Naive thymus-derived CD8-positive, alpha-beta T cell (primary cell): ENCODE results near the gene SLC7A7. TPM values are rescaled to one million over a fixed set of nuclear protein-coding genes. Genes with fewer than 3 reads are reported as not detected.

Experiments used
- ATAC-seq, 2 donors: fragments of 150-1000 bp; cut with Tn5 transposase in 1 of 2; sonication (Bioruptor Pico), chemical (Tn5 transposase) in 1 of 2; 1 replicate in 1 of 2; 2 replicates in 1 of 2; pipeline ENCODE4 v1.10.0; 2021; ENCODE audit warnings: mild to moderate bottlenecking in 2 of 2, moderate library complexity in 2 of 2
- POLR2A ChIA-PET: fragments of 350-600 bp; sonication (Branson Sonifier 250); formaldehyde crosslinking; loops from one replicate; lab custom pipeline; 2021; ENCODE audit warnings: antibody characterized with exemption; lab: Charles Lee
- DNase-seq, 10 donors: peaks; one replicate each; pipeline versions ENCODE4 v3.0.0 to v3.0.0-alpha.2; 2020 to 2022
- H3K27ac Mint-ChIP-seq, 10 donors: one replicate each; pipeline ENCODE4 v1.8.0; 2020 to 2022; ENCODE audit warnings: mild to moderate bottlenecking in 10 of 10, mixed read lengths in 10 of 10, moderate library complexity in 4 of 10, inconsistent platforms in 1 of 10
- H3K27me3 Mint-ChIP-seq, 5 donors: one replicate each; pipeline ENCODE4 v1.8.0; 2021 to 2022; ENCODE audit warnings: mixed read lengths in 5 of 5
- H3K36me3 Mint-ChIP-seq, 3 donors: one replicate each; pipeline ENCODE4 v1.8.0; 2020 to 2022; ENCODE audit warnings: mixed read lengths in 3 of 3, mild to moderate bottlenecking in 2 of 3, inconsistent platforms in 1 of 3
- H3K4me1 Mint-ChIP-seq, 4 donors: one replicate each; pipeline ENCODE4 v1.8.0; 2021 to 2022; ENCODE audit warnings: mixed read lengths in 4 of 4
- H3K4me3 Mint-ChIP-seq, 10 donors: one replicate each; pipeline ENCODE4 v1.8.0; 2020 to 2022; ENCODE audit warnings: mild to moderate bottlenecking in 10 of 10, mixed read lengths in 10 of 10, moderate library complexity in 6 of 10, inconsistent platforms in 1 of 10
- H3K9me3 Mint-ChIP-seq, 9 donors: one replicate each; pipeline ENCODE4 v1.8.0; 2020 to 2022; ENCODE audit warnings: mixed read lengths in 9 of 9, mild to moderate bottlenecking in 3 of 9, inconsistent platforms in 1 of 9, moderate library complexity in 1 of 9
- polyA plus RNA-seq, 3 donors: library from polyadenylated mRNA; unstranded; fragments of 300-500 nt; fragmentation: Illumina TruSeq; gene quantifications; one replicate each; pipeline ENCODE4 v1.2.3, GENCODE V29; 2021
- total RNA-seq, 8 experiments: library from RNA in 2 of 8; stranded (reverse) in 2 of 8; gene quantifications; one replicate each; pipeline ENCODE4 v1.2.3 and lab custom pipeline; 2021 to 2026

SLC7A7 gene
- total and polyA plus RNA-seq, 5 experiments from 2014 or later = 0.13 to 3.5 (median 0.46) TPM

DNA sequence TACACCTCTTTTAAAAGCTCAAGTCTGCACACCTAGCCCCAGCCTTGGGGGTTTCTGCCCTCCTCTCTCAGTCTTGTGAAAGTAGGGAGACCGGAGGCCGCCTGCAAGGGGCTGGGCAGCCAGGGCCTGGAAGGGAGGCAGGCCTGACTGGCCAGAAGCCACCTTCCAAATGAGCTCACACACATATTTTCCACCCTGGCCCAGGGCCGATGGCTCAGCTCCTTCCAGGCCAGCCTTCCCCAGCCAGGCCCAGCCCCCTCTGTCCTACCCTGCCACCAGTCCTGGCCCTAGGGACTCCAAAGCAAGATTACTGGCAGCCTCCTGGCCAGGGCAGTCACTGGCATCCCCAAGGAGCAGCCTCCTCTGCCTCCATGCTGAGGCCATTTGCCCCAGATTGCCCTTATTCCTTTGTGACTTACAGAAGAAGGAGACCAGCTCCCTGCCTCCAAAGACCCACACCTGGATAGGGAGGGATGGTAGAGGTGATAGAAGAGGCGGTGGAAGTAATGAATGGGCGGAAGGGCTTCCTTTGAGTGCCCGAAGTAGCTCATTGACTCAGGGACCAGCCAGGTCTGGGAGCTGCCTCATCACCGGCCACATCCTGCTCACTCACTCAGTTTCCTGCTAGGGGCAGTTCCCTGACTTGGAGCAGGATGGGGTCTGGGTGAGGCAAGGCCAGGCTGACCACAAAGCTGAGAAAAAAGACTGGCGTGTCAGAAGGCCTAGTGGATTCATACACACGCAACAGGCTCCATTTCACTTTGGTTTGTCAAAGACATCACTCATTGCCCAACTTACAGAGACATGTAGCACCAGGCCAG is 35.9 kb upstream of the SLC7A7 start:
- DNase-seq (no peak), ATAC-seq (no peak)
- H3K9me3 Mint-ChIP-seq = no peaks in the 10 kb centered on the region
- H3K4me3 Mint-ChIP-seq = no peak overlapping the region
- H3K4me1 Mint-ChIP-seq = peaks cover 6 to 13% (median 8%) of the 10 kb centered on the region in 4 donors
- peaks cover 6 to 36% (median 14%) of the 10 kb centered on the region in 5 donors for H3K27me3 Mint-ChIP-seq
- POLR2A ChIA-PET = interaction anchor here (0.6 to 5.0 kb wide), 6 partner anchors 9 to 57 kb away, joined by 3 to 30 read pairs (median 3); no protein-coding TSS in a partner anchor
- no peaks in the 10 kb centered on the region for H3K36me3 Mint-ChIP-seq
- H3K27ac Mint-ChIP-seq = no peak overlapping the region

GRCh38 chr14:22849212-22849819 is 34.1 kb upstream of the SLC7A7 start:
- POLR2A ChIA-PET = interaction anchor here (1.0 to 5.0 kb wide), 4 partner anchors 19 to 279 kb away, joined by 3 to 30 read pairs (median 5); no protein-coding TSS in a partner anchor
- no peak for ATAC-seq
- DNase-seq = no peak
- no peak overlapping the region for H3K4me3 Mint-ChIP-seq
- H3K36me3 Mint-ChIP-seq = no peaks in the 10 kb centered on the region
- peaks cover 4 to 10% (median 6%) of the 10 kb centered on the region in 4 donors for H3K4me1 Mint-ChIP-seq
- H3K27me3 Mint-ChIP-seq = peaks cover 4 to 48% (median 17%) of the 10 kb centered on the region in 5 donors
- no peaks in the 10 kb centered on the region for H3K9me3 Mint-ChIP-seq
- H3K27ac Mint-ChIP-seq = no peak overlapping the region

DNA sequence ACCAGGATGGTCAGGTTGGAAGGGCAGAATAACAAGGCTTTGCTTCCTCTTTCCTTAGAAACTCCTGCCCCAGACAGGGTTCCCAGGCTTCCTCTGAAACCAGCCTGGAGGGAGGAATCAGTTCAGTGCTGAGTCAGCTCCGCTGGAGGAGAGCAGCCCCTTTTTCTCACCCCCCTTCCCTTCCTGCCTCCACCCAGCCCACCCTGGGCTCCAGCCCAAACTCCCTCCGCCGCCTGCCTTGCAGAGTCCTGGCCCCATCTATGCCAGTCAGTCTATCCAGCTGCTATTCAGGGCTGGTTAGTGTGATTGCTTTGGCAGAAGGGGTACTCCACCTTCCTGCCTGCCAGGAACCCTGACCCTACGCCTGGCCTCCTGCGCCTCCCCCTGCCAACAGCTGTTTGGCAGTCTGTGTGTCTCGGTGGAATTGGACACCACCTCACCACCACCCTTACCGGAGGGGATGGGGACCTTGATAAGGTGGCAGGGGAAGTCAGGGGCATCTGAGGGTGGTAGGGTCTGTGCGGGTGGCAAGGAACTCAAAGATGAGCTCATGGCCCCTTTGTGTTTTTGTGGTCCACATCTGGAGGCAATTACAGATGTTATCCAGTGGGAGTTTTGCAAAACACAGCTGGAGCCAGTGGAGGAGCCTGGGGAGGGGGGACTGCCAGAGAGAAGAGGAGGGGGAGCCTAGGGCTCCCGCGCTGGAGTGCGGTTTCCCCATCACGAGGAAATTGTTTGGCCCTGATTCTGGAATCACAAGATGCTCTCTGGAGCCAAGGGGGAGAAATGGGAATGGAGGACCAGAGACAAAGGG is 33.3 kb upstream of the SLC7A7 start:
- Mint-ChIP-seq H3K27ac (peak overlapping the region in 1 of 10 donors; percentile 40), H3K27me3 (peaks cover 4 to 54% (median 18%) of the 10 kb centered on the region in 5 donors), H3K4me1 (peaks cover 4 to 8% (median 6%) of the 10 kb centered on the region in 4 donors), H3K4me3 (no peak overlapping the region), H3K9me3 (no peaks in the 10 kb centered on the region), H3K36me3 (no peaks in the 10 kb centered on the region)
- POLR2A ChIA-PET = interaction anchor here (0.6 to 5.0 kb wide), 5 partner anchors 18 to 280 kb away, joined by 3 to 30 read pairs (median 3); no protein-coding TSS in a partner anchor
- ATAC-seq (no peak), DNase-seq (no peak)

DNA sequence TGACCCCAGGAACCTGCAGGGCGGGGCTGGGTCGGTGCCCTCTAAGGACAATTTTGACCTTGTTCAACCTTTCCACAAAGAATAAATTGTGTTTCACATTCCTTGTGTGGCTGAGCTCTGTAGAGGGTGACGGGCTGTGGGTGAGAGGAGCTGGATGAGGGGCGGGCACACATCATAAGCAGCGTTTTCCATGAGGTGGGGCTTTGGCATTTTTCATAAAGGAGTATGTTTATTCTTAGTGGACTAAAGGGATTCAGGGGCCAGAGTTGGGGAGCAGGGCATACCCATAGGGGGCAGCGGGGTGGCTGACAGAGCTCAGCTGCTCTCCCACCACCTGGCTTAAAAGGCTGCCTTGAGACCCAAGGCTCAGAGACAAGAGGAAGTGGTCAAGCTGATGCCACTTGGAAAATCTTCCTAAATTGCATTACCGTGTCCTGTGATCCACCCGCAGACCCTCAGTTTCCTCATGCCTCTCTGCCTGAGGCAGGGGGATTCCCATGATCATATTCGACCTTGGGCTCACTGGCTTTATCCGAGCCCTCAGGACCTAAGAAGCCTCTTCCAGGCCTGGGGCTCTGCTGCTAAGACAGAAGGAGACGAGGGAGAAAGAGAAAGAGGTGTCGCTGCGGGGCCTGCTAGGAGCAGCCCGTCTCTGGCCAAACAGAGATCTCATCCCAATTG is 32.6 kb upstream of the SLC7A7 start:
- peaks cover 0 to 2% (median 1%) of the 10 kb centered on the region in 4 donors for H3K4me1 Mint-ChIP-seq
- no peak overlapping the region for H3K27ac Mint-ChIP-seq
- no peaks in the 10 kb centered on the region for H3K9me3 Mint-ChIP-seq
- no peak for DNase-seq
- no peak for ATAC-seq
- H3K27me3 Mint-ChIP-seq = peaks cover 4 to 60% (median 22%) of the 10 kb centered on the region in 5 donors
- no peaks in the 10 kb centered on the region for H3K36me3 Mint-ChIP-seq
- H3K4me3 Mint-ChIP-seq = no peak overlapping the region
- POLR2A ChIA-PET = interaction anchor here (0.6 to 2.0 kb wide), 3 partner anchors 19 to 279 kb away, joined by 3 to 7 read pairs (median 3); no protein-coding TSS in a partner anchor

GRCh38 chr14:22846811-22847307 is 31.6 kb upstream of the SLC7A7 start:
- Mint-ChIP-seq H3K4me1 (no peaks in the 10 kb centered on the region), H3K27ac (no peak overlapping the region), H3K36me3 (no peaks in the 10 kb centered on the region), H3K27me3 (peaks cover 4 to 60% (median 22%) of the 10 kb centered on the region in 5 donors), H3K9me3 (no peaks in the 10 kb centered on the region), H3K4me3 (no peak overlapping the region)
- POLR2A ChIA-PET = no interaction called here
- DNase-seq (no peak), ATAC-seq (no peak)

DNA sequence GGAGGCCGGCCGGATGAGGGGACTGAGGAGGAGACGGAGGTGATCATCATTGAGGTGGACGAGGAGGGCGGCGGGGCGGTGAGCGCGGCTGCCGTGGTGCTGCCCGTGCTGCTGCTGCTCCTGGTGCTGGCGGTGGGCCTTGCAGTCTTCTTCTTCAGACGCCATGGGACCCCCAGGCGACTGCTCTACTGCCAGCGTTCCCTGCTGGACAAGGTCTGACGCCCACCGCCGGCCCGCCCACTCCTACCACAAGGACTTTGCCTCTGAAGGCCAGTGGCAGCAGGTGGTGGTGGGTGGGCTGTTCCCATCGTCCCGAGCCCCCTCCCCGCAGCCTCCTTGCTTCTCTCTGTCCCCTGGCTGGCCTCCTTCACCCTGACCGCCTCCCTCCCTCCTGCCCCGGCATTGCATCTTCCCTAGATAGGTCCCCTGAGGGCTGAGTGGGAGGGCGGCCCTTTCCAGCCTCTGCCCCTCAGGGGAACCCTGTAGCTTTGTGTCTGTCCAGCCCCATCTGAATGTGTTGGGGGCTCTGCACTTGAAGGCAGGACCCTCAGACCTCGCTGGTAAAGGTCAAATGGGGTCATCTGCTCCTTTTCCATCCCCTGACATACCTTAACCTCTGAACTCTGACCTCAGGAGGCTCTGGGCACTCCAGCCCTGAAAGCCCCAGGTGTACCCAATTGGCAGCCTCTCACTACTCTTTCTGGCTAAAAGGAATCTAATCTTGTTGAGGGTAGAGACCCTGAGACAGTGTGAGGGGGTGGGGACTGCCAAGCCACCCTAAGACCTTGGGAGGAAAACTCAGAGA is 30.8 kb upstream of the SLC7A7 start:
- H3K9me3 Mint-ChIP-seq = no peaks in the 10 kb centered on the region
- no peak overlapping the region for H3K27ac Mint-ChIP-seq
- no peaks in the 10 kb centered on the region for H3K36me3 Mint-ChIP-seq
- DNase-seq = no peak
- POLR2A ChIA-PET = interaction anchor here (1.6 kb wide), 1 partner anchor 11 kb away, joined by 6 read pairs; no protein-coding TSS in a partner anchor
- H3K4me1 Mint-ChIP-seq = no peaks in the 10 kb centered on the region
- no peak for ATAC-seq
- H3K4me3 Mint-ChIP-seq = no peak overlapping the region
- H3K27me3 Mint-ChIP-seq = peaks cover 6 to 60% (median 26%) of the 10 kb centered on the region in 5 donors

DNA sequence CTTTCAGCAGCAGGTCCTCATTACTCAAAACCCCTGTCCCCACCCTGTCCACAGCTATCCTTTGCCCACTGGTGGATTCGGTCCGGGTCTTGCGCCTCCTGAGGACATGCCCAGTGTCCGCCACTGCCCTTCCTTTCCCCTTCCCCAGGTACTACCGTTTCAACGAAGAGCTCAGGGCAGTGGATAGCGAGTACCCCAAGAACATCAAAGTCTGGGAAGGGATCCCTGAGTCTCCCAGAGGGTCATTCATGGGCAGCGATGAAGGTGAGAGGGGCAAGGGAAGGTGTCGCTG is 29.8 kb upstream of the SLC7A7 start:
- POLR2A ChIA-PET = interaction anchor here (0.7 to 1.6 kb wide), 2 partner anchors 8 to 10 kb away, joined by 4 to 6 read pairs; no protein-coding TSS in a partner anchor
- H3K27ac Mint-ChIP-seq = peak overlapping the region in 1 of 10 donors; percentile 11

GRCh38 chr14:22844221-22845102 is 29.2 kb upstream of the SLC7A7 start:
- Mint-ChIP-seq H3K27ac (peak overlapping the region in 1 of 10 donors; percentile 63), H3K27me3 (peaks cover 6 to 62% (median 26%) of the 10 kb centered on the region in 5 donors), H3K4me1 (no peaks in the 10 kb centered on the region), H3K36me3 (no peaks in the 10 kb centered on the region), H3K9me3 (no peaks in the 10 kb centered on the region), H3K4me3 (peak overlapping the region in 1 of 10 donors; percentile 38)
- POLR2A ChIA-PET = interaction anchor here (1.6 kb wide), 1 partner anchor 10 kb away, joined by 6 read pairs; no protein-coding TSS in a partner anchor
- DNase-seq = no peak
- no peak for ATAC-seq

More for the DNA sequence above, 29.8 kb upstream of the SLC7A7 start:
- Mint-ChIP-seq H3K9me3 (no peaks in the 10 kb centered on the region), H3K4me1 (no peaks in the 10 kb centered on the region), H3K4me3 (no peak overlapping the region), H3K36me3 (no peaks in the 10 kb centered on the region), H3K27me3 (peaks cover 6 to 60% (median 26%) of the 10 kb centered on the region in 5 donors)
- DNase-seq = no peak
- ATAC-seq = no peak

- H3K4me3 Mint-ChIP-seq = no peak overlapping the region
- no peaks in the 10 kb centered on the region for H3K36me3 Mint-ChIP-seq
- no peaks in the 10 kb centered on the region for H3K9me3 Mint-ChIP-seq
- peaks cover 0 to 9% (median 3%) of the 10 kb centered on the region in 4 donors for H3K4me1 Mint-ChIP-seq
- ATAC-seq (no peak), DNase-seq (no peak)
- H3K27me3 Mint-ChIP-seq = peaks cover 6 to 67% (median 25%) of the 10 kb centered on the region in 5 donors
- POLR2A ChIA-PET = no interaction called here
- no peak overlapping the region for H3K27ac Mint-ChIP-seq
These were observed 28.1 kb upstream of the SLC7A7 start for GRCh38 chr14:22843123-22843925.
